Measurements from ENCODE around the gene SULT2B1. TPM values are rescaled to one million over a fixed set of nuclear protein-coding genes. Genes with fewer than 3 reads are reported as not detected.

Gene SULT2B1
- total and polyA plus RNA-seq, 8 donors: 2.1 to 6.3 (median 2.9) TPM

- intact Hi-C loops (cut with DNase I): no loop called here
Observed at GRCh38 chr19:48595833-48596232, 43.9 kb downstream of the SULT2B1 start.

GRCh38 chr19:48596237-48596636 lies 44.3 kb downstream of the SULT2B1 start:
- Histone ChIP-seq H3K27me3 (peaks cover 0 to 5% of the 10 kb centered on the region in 2 donors), H3K27ac (no peak overlapping the region), H3K36me3 (no peaks in the 10 kb centered on the region), H3K4me3 (no peak overlapping the region), H3K9me3 (no peaks in the 10 kb centered on the region), H3K4me1 (no peaks in the 10 kb centered on the region)
- no peak for ATAC-seq
- intact Hi-C loops (cut with DNase I): no loop called here
- DNase-seq: no peak
- no peak for TF ChIP-seq CTCF (IDR thresholded peaks at IDR 0.05)

More at GRCh38 chr19:48595833-48596232, 43.9 kb downstream of the SULT2B1 start:
- DNase-seq (no peak), ATAC-seq (no peak)
- Histone ChIP-seq H3K9me3 (no peaks in the 10 kb centered on the region), H3K4me1 (no peaks in the 10 kb centered on the region), H3K36me3 (no peaks in the 10 kb centered on the region), H3K27me3 (peaks cover 0 to 5% of the 10 kb centered on the region in 2 donors), H3K4me3 (no peak overlapping the region), H3K27ac (no peak overlapping the region)
- no peak for TF ChIP-seq CTCF (IDR thresholded peaks at IDR 0.05)

- TF ChIP-seq CTCF (IDR thresholded peaks at IDR 0.05): no peak
- DNase-seq: no peak
- intact Hi-C loops (cut with DNase I): no loop called here
- Histone ChIP-seq H3K4me3 (no peak overlapping the region), H3K4me1 (no peaks in the 10 kb centered on the region), H3K27ac (no peak overlapping the region), H3K36me3 (no peaks in the 10 kb centered on the region), H3K27me3 (peaks cover 0 to 5% of the 10 kb centered on the region in 2 donors), H3K9me3 (no peaks in the 10 kb centered on the region)
- ATAC-seq: no peak
Observed at GRCh38 chr19:48596679-48597465, 44.9 kb downstream of the SULT2B1 start.

- TF ChIP-seq CTCF (IDR thresholded peaks at IDR 0.05): no peak
- Histone ChIP-seq H3K27ac (no peak overlapping the region), H3K36me3 (no peaks in the 10 kb centered on the region), H3K27me3 (peaks cover 0 to 5% of the 10 kb centered on the region in 2 donors), H3K4me1 (no peaks in the 10 kb centered on the region), H3K4me3 (no peak overlapping the region), H3K9me3 (no peaks in the 10 kb centered on the region)
- intact Hi-C loops (cut with DNase I): no loop called here
- ATAC-seq (no peak), DNase-seq (no peak)
Observed at GRCh38 chr19:48598996-48599700, 47.2 kb downstream of the SULT2B1 start.

GRCh38 chr19:48600679-48601417 lies 48.9 kb downstream of the SULT2B1 start:
- TF ChIP-seq CTCF (IDR thresholded peaks at IDR 0.05): no peak
- intact Hi-C loops (cut with DNase I): no loop called here
- no peak overlapping the region for H3K27ac ChIP-seq
- H3K27me3 ChIP-seq: peaks cover 0 to 5% of the 10 kb centered on the region in 2 donors
- no peaks in the 10 kb centered on the region for H3K4me1 ChIP-seq
- H3K36me3 ChIP-seq: no peaks in the 10 kb centered on the region
- no peak for DNase-seq
- H3K9me3 ChIP-seq: no peaks in the 10 kb centered on the region
- no peak for ATAC-seq
- no peak overlapping the region for H3K4me3 ChIP-seq

Measured in left lung (tissue), 10 donors.